Ecto neural progenitor cell (in vitro differentiated cells): ENCODE measurements around the gene ATOX1.
"Not testable (repeated sequence)": the region's sequence is repeated elsewhere in the genome, so short reads cannot be mapped to it uniquely, and the experiment has no call there.

ENCODE experiments used
- DNase-seq: peaks from one replicate; pipeline ENCODE4 v3.0.0-alpha.2; 2018; ENCODE audit warnings: low spot score

Gene ATOX1

GRCh38 chr5:151698081-151698480, 60.4 kb downstream of the ATOX1 start:
- not testable (repeated sequence) for DNase-seq

- no peak for DNase-seq
Measured at GRCh38 chr5:151697452-151697851, 61.0 kb downstream of the ATOX1 start.

- DNase-seq = peak; percentile 67
Measured at GRCh38 chr5:151696470-151697061, 61.9 kb downstream of the ATOX1 start.

GRCh38 chr5:151695464-151695863, 63.0 kb downstream of the ATOX1 start:
- no peak for DNase-seq

- DNase-seq = no peak
Measured at GRCh38 chr5:151694035-151694485, 64.4 kb downstream of the ATOX1 start.
